Spinal cord (tissue), 10 donors: ENCODE data around the gene METAP1D. TPM values are rescaled to one million over a fixed set of nuclear protein-coding genes. Genes with fewer than 3 reads are reported as not detected.

Experiments
- DNase-seq, 6 donors: peaks; one replicate each; pipeline versions ENCODE4 v3.0.0 to v3.0.0-alpha.2; 2013 to 2015; ENCODE audit warnings: low spot score in 6 of 6, low read depth in 4 of 6
- H3K27ac ChIP-seq: one replicate; pipeline ENCODE4 v1.5.1; 2013; ENCODE audit warnings: low read depth, low read length, control low read depth
- H3K27me3 ChIP-seq: one replicate; pipeline ENCODE4 v1.6.1; 2013; ENCODE audit warnings: low read length; ENCODE audit not compliant: control insufficient read depth, insufficient read depth
- H3K36me3 ChIP-seq: one replicate; pipeline ENCODE4 v1.6.1; 2013; ENCODE audit warnings: low read length; ENCODE audit not compliant: control insufficient read depth, insufficient read depth
- H3K4me1 ChIP-seq: one replicate; pipeline ENCODE4 v1.6.1; 2013; ENCODE audit warnings: low read length; ENCODE audit not compliant: control insufficient read depth, insufficient read depth
- H3K4me3 ChIP-seq: one replicate; pipeline ENCODE4 v1.5.1; 2013; ENCODE audit warnings: low read depth, low read length, control low read depth
- H3K9me3 ChIP-seq: one replicate; pipeline ENCODE4 v1.6.1; 2013; ENCODE audit warnings: low read length; ENCODE audit not compliant: control insufficient read depth, insufficient read depth
- WGBS: methylation state at CpG from one replicate; pipeline ENCODE4 v1.1.5; 2013; ENCODE audit warnings: missing lambda C conversion rate; ENCODE audit not compliant: insufficient coverage; 5-methylcytosine and 5-hydroxymethylcytosine counted together
- long read RNA-seq, 4 donors: transcript quantifications; one replicate each; lab custom pipeline, GENCODE V29; 2026
- polyA plus RNA-seq, 2 donors: library from polyadenylated mRNA; unstranded; fragments of 120-200 nt; gene quantifications; one replicate each; pipeline ENCODE4 v1.2.1, GENCODE V29; 2013; ENCODE audit not compliant: insufficient read length in 2 of 2
- total RNA-seq, 2 donors: library from RNA; depleted of rRNA in 1 of 2; stranded (reverse); fragments of 120-200 nt in 1 of 2; fragments of >200 nt in 1 of 2; gene quantifications; one replicate each; pipeline versions ENCODE4 v1.2.3 to v1.2.4, GENCODE V29; 2013 to 2014
- donor health status: healthy.

Gene METAP1D
- total RNA-seq (10 to 100 TPM in 1 of 2 donors, 1 to 10 TPM in 1; 9.6 to 13.0 TPM), polyA plus RNA-seq (10 to 100 TPM; 10.1 to 10.6 TPM)
- long read RNA-seq, donor 1, partial matches to known transcripts: 0 of 3 reads
- long read RNA-seq, donor 1, other reads (novel, unspliced or antisense): 0 of 3 reads
- long read RNA-seq, donor 2: 0 reads
- long read RNA-seq, donor 3: 0 reads
- long read RNA-seq, donor 4, transcript METAP1D-206 (3 exons, 929 nt): major isoform, 5 of 6 reads
- long read RNA-seq, donor 4, partial matches to known transcripts: 0 of 6 reads
- long read RNA-seq, donor 4, other reads (novel, unspliced or antisense): 0 of 6 reads

GRCh38 chr2:171999604-172000469 is at the start of gene METAP1D:
METAP1D (plus strand) TSS chr2:171999953; CDS start chr2:171999970, 17 bp downstream.
- WGBS: 0% methylated on average over 73 of the region's 73 CpGs
- H3K27ac ChIP-seq: no peak within 1 kb of the TSS
- peak within 1 kb of the TSS; percentile 80 for H3K4me3 ChIP-seq
- peak; percentile 79 to 97 (median 82) for DNase-seq
- H3K4me1 ChIP-seq: no peaks in the 10 kb centered on the region
- H3K9me3 ChIP-seq: no peaks in the 10 kb centered on the region
- H3K36me3 ChIP-seq: no peaks in the 10 kb centered on the region
- no peaks in the 10 kb centered on the region for H3K27me3 ChIP-seq

GRCh38 chr2:171952276-171952675 is 47.5 kb upstream of the METAP1D start:
- H3K4me1 ChIP-seq: no peaks in the 10 kb centered on the region
- no peak for DNase-seq
- H3K36me3 ChIP-seq: peaks cover 18% of the 10 kb centered on the region
- H3K27me3 ChIP-seq: no peaks in the 10 kb centered on the region
- no peaks in the 10 kb centered on the region for H3K9me3 ChIP-seq
- no peak overlapping the region for H3K4me3 ChIP-seq
- H3K27ac ChIP-seq: no peak overlapping the region

- H3K9me3 ChIP-seq: no peaks in the 10 kb centered on the region
- WGBS: 100% methylated on average over 1 of the region's 3 CpGs
- no peaks in the 10 kb centered on the region for H3K4me1 ChIP-seq
- peaks cover 17% of the 10 kb centered on the region for H3K36me3 ChIP-seq
- no peak overlapping the region for H3K4me3 ChIP-seq
- H3K27ac ChIP-seq: no peak overlapping the region
- no peak for DNase-seq
- no peaks in the 10 kb centered on the region for H3K27me3 ChIP-seq
These were observed 47.0 kb upstream of the METAP1D start for GRCh38 chr2:171952748-171953147.

DNA sequence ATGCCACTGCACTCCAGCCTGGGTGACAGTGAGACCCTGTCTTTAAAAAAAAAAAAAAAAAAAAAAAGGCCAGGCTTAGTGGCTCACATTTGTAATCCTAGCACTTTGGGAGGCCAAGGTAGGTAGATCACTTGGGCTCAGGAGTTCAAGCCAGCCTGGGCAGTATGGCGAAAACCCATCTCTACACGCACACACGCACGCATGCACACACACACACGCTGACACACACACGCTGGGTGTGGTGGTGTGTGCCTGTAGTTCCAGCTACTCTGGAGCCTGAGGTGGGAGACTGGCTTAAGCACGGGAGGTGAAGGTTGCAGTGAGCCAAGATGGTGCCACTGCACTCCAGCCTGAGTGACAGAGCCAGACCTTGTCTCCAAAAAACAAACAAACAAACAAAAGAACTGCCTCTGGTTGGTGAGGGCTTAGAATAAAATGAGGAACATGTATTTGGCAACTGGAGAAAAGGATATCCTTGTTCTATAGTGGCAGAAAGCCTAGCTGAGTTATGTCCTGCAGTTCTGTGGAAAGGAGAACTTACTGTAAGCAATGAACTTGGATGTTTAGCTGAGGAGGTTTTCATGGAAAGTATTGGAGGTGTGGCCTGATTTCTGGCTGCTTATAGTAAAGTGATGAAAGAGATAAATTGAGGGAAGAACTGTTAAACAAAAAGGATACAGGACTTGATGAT is 43.5 kb upstream of the METAP1D start:
- H3K4me1 ChIP-seq: no peaks in the 10 kb centered on the region
- no peaks in the 10 kb centered on the region for H3K27me3 ChIP-seq
- H3K4me3 ChIP-seq: no peak overlapping the region
- H3K36me3 ChIP-seq: peaks cover 15% of the 10 kb centered on the region
- no peaks in the 10 kb centered on the region for H3K9me3 ChIP-seq
- DNase-seq: no peak
- 100% methylated on average over 4 of the region's 7 CpGs for WGBS
- no peak overlapping the region for H3K27ac ChIP-seq

DNA sequence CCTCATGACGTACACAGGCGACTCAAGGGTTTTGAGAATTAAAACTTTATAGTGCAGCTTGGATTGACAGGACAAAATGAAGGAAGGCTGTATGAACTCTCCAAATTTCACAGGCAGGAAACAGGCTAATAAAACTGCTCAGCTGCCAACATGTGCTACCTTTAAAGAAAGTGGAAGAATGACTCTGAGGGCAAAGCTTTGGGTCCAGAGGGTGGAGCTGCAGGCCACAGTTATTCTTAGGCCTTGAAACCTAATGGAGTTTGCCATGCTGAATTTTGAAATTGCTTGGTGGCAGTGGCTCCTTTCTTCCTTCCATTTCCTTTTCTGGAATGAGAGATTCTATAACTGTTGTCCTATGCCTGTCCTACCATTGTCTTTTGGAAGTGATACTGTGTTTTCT is 42.7 kb upstream of the METAP1D start:
- peaks cover 15% of the 10 kb centered on the region for H3K36me3 ChIP-seq
- no peak for DNase-seq
- no peak overlapping the region for H3K27ac ChIP-seq
- H3K9me3 ChIP-seq: no peaks in the 10 kb centered on the region
- WGBS: 100% methylated on average over 2 of the region's 2 CpGs
- H3K4me3 ChIP-seq: no peak overlapping the region
- H3K27me3 ChIP-seq: no peaks in the 10 kb centered on the region
- H3K4me1 ChIP-seq: no peaks in the 10 kb centered on the region

GRCh38 chr2:171958475-171958874 is 41.3 kb upstream of the METAP1D start:
- H3K4me3 ChIP-seq: no peak overlapping the region
- no peak for DNase-seq
- H3K9me3 ChIP-seq: no peaks in the 10 kb centered on the region
- peaks cover 9% of the 10 kb centered on the region for H3K36me3 ChIP-seq
- H3K27ac ChIP-seq: no peak overlapping the region
- no peaks in the 10 kb centered on the region for H3K27me3 ChIP-seq
- H3K4me1 ChIP-seq: no peaks in the 10 kb centered on the region
- WGBS: no CpG with 5 or more reads among the region's 3 CpGs

- no peak overlapping the region for H3K27ac ChIP-seq
- no peak overlapping the region for H3K4me3 ChIP-seq
- H3K9me3 ChIP-seq: no peaks in the 10 kb centered on the region
- DNase-seq: no peak
- H3K36me3 ChIP-seq: peaks cover 8% of the 10 kb centered on the region
- no peaks in the 10 kb centered on the region for H3K27me3 ChIP-seq
- H3K4me1 ChIP-seq: no peaks in the 10 kb centered on the region
- WGBS: 100% methylated on average over 1 of the region's 2 CpGs
These were observed 39.8 kb upstream of the METAP1D start for GRCh38 chr2:171959998-171960397.

- WGBS: 90% methylated on average over 2 of the region's 3 CpGs
- no peaks in the 10 kb centered on the region for H3K4me1 ChIP-seq
- peaks cover 8% of the 10 kb centered on the region for H3K36me3 ChIP-seq
- H3K27me3 ChIP-seq: no peaks in the 10 kb centered on the region
- no peak for DNase-seq
- H3K4me3 ChIP-seq: no peak overlapping the region
- H3K9me3 ChIP-seq: no peaks in the 10 kb centered on the region
- no peak overlapping the region for H3K27ac ChIP-seq
These were observed 39.2 kb upstream of the METAP1D start for GRCh38 chr2:171960570-171960969.

- Histone ChIP-seq H3K27ac (no peak overlapping the region), H3K36me3 (no peaks in the 10 kb centered on the region), H3K27me3 (no peaks in the 10 kb centered on the region), H3K4me1 (no peaks in the 10 kb centered on the region), H3K4me3 (no peak overlapping the region), H3K9me3 (no peaks in the 10 kb centered on the region)
- 100% methylated on average over 1 of the region's 2 CpGs for WGBS
- DNase-seq: no peak
These were observed 36.6 kb upstream of the METAP1D start for GRCh38 chr2:171963198-171963597.
